Choroid plexus epithelial cell (primary cell): Measurements from ENCODE around the gene NR2F6.

ENCODE experiments used
- DNase-seq: peaks from one replicate; pipeline ENCODE4 v3.0.0-alpha.2; 2010; ENCODE audit warnings: low read depth
- H3K4me3 ChIP-seq: 2 replicates; pipeline ENCODE4 v1.5.1; 2011; ENCODE audit warnings: low read depth, mild to moderate bottlenecking, control low read depth, low read length, moderate library complexity
- TF ChIP-seq, protein P1 (sequence below): conservative IDR thresholded peaks from 2 replicates; pipeline ENCODE4 v1.5.1; 2011; ENCODE audit warnings: low read depth, mild to moderate bottlenecking, control low read depth, inconsistent platforms, low read length, moderate library complexity

NR2F6 gene

DNA sequence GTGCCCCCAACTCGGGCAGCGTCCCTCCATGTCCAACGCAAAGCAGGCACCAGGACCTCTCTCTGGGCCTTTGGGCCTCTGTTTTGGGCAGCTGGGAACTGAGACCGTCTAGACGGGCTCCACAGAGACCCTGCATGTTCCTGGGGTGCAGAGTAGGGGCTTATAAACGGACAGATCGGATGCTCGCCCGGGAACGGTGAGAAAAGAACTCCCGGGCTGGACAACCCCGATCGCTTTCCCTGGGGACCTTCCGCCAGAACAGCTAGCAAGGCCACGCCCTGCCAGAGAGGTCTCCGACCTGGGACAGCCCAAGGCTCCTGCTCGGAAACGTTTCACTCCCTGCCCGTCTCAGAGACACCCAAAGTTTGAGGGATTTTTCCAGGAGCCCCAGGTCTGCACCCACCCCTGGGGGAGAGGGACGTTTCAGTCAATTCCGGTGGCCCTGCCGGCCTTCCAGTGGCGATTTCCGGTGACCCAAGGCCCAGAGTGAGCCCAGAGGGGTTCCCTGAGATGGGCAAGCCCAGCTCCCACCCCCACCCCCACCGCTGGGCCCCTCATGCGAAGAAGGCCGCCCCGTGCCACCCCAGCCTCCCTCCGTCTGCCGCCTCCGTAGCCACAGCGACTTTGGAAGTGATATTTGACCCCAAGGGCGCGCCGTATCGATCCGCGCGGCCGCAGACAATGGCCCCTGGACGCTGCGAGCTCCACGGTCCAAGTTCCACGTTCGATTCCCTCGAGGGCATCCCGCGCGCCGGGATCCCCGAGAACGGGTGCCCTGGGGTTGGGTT lies 1.7 kb downstream of the NR2F6 start:
- TF ChIP-seq, protein P1, sequence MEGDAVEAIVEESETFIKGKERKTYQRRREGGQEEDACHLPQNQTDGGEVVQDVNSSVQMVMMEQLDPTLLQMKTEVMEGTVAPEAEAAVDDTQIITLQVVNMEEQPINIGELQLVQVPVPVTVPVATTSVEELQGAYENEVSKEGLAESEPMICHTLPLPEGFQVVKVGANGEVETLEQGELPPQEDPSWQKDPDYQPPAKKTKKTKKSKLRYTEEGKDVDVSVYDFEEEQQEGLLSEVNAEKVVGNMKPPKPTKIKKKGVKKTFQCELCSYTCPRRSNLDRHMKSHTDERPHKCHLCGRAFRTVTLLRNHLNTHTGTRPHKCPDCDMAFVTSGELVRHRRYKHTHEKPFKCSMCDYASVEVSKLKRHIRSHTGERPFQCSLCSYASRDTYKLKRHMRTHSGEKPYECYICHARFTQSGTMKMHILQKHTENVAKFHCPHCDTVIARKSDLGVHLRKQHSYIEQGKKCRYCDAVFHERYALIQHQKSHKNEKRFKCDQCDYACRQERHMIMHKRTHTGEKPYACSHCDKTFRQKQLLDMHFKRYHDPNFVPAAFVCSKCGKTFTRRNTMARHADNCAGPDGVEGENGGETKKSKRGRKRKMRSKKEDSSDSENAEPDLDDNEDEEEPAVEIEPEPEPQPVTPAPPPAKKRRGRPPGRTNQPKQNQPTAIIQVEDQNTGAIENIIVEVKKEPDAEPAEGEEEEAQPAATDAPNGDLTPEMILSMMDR = no peak
- H3K4me3 ChIP-seq = peak overlapping the region; percentile 77
- no peak for DNase-seq

DNA sequence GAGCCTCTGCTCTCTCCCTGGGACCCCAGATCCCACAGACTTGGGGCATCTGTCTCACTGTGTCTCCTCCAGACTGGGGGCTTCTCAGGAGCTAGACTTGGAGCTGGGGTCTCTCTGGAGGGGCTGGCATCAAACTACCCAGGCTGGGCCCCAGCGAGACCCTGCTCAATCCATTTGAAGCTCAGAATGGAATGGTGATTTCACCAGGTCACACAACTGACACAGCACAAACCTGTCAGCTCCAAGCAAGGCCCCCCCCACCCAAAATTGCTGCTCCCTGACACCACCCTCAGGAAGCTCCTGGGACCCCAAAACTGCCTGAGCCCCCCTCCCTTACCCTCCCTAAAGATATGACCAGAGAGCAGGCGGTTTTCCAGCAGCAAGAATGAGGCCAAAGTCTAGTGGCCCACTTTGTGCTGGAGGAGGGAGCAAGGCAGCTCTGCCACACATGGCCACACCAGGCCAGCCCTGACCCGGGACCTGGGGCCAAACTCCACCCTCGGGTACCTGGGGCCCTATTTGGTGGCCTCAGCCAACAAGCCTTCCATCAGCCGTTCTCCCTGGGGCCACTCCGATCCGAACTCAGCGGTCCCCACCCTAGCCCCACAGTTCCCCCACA lies 2.4 kb downstream of the NR2F6 start:
- DNase-seq = no peak
- TF ChIP-seq, protein P1 = no peak
- peak overlapping the region; percentile 77 for H3K4me3 ChIP-seq

DNA sequence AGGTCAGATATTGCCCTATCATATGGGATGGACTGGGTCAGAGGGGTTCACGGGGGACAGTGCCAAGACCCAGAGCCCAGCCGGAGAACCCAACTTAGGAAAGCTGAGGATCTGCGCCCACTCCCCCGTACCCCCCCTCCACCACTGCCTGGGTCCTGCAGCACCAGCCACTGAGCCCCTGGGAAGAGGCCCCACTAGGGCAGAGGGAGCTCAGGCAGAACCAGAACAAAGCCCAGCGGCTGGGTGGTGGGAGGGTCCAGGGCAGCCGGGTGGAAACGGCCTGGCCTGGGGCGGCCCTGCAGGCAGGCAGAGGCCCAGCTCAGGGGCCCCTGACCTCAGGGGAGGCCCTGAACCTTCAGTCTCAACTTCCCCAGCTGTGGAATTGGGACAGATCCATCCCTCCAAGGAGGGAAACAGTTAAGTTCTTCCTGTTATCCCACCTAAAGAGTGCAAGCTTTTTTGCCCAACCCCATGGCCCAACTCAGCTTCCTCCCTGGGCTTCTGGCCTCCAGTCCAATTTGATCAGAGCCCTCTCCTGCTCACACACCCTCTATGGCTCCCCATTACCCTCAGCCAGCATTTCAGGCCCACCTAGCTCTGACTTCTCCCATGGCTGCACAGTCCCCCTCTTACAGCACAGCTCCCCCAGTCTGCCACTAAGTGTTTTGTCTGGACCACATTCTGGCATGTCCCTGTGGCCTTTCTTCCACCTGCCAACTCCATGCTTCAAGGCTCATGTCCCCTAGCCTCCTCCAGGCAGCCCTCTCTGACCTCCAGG lies 3.1 kb downstream of the NR2F6 start:
- peak overlapping the region; percentile 77 for H3K4me3 ChIP-seq
- no peak for DNase-seq
- TF ChIP-seq, protein P1 = no peak

DNA sequence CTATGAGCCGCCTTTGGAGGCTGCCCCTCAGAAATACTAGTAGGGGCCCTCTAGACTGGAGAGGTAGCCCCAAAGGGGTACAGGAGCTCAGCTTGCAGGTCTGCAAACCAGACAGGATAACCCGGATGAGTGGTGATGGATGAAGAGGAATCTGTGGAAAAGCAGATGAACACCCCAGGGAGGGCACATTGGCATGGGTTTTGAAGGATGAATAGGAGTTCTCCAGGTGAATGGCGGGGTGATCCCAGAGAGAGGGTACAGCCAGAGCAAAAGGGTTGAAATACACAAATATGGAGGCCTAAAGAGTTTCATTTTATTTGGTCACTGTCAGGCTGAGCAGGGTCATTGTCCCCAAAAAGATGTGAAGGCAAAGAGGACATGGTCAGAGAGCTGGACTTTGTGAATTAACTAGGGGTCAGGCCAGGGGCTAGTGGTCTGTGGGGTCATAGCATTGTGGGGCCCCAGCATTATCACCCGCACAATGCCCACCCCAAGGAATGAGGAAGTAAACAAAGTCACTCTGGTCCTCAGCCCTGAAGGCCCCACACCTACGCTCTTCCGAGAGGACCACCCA lies 4.8 kb downstream of the NR2F6 start:
- no peak overlapping the region for H3K4me3 ChIP-seq
- TF ChIP-seq, protein P1 = no peak
- DNase-seq = no peak

DNA sequence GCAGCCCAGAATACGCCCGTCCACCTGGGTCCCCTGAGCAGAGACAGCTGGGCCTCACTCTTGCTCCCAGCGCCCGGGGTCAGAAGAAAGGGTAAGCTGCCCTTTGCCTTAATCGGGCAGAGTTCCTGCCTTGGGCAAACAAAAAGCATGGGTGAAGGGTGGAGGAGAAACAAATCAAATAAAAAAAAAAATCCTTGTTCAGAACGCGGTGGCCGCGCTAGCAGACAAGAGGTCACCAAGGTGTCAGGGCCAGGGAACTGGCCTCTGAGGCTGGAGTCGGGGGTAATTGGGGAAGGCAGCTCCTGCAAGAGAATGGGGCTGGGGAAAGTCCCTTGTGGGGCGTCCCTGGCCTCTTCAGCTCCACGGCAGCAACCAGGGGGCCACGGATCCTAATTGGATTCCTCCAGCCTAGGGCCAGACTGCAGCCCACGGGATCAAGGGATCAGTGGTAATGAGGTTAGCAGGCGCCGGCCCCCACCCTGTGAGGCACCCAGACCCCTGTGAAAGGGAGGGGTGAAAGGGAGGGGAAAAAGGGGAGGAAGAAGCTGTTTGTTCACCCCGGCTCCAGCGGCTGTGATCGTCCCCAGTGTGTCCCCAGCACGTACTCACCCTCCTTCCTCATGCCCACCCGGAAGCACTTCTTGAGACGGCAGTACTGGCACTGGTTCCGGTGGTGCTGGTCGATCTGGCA lies 5.5 kb downstream of the NR2F6 start:
- H3K4me3 ChIP-seq = no peak overlapping the region
- no peak for DNase-seq
- TF ChIP-seq, protein P1 = no peak

DNA sequence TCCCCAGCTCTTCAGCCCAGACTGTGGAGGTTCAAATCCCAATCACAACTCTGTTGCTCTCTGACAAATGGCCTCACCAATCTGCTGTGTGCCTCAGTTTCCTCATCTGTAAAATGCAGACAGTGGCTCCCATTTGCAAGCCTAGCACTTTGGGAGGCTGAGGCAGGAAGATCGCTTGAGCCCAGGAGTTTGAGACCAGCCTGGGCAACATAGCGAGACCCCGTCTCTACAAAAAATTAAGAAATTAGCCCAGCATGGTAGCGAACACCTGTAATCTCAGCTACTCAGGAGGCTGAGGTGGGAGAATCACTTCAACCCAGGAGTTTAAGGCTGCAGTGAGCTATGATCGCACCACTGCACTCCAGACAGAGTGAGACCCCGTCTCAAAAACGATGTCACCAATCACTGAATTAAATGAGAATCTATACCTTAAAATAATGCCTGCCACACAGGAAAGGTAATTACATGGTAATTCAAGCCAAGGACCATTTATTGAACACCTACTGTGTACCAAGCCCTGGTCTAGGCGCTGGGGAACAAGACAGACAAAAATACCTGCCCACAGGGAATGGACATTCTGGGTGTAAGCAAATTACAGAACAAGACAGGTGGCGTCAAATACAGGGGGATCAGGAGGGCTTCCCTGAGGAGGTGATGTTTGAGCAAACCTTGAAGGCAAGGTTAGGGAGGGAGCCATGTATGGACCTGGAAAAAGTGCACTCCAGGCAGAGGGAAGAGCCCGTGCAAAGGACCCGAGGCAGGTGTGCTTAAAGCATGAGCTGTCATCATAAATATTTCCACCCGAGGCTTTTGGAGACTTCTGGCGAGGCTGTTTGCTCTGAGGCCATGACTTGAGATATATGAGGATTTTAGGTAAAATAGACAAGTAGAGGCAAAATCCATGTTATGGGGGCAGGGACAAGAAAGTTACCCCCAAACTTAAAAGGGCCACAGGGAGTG lies 7.7 kb downstream of the NR2F6 start:
- no peak for DNase-seq
- TF ChIP-seq, protein P1 = no peak
- H3K4me3 ChIP-seq = no peak overlapping the region
